HepG2 (cell line): ENCODE measurements around the gene CNR2. TPM values are rescaled to one million over a fixed set of nuclear protein-coding genes. Genes with fewer than 3 reads are reported as not detected.

ENCODE experiments used
- CC2D1A ChIP-seq: sonication (generic); formaldehyde crosslinking; IDR thresholded peaks from 2 replicates; pipeline ENCODE4 v1.8.1; 2023; ENCODE audit warnings: mild to moderate bottlenecking, missing genetic modification reagents
- FOXO1 ChIP-seq: sonication (generic); formaldehyde crosslinking; IDR thresholded peaks from 2 replicates; pipeline ENCODE4 v1.4.0; 2020; ENCODE audit warnings: missing genetic modification reagents
- HBP1 ChIP-seq: IDR thresholded peaks from 2 replicates; pipeline ENCODE4 v1.6.1; 2016; ENCODE audit warnings: low read depth, control low read depth
- HDAC1 ChIP-seq: sonication (generic); formaldehyde crosslinking; IDR thresholded peaks from 2 replicates; pipeline ENCODE4 v1.5.1; 2020; ENCODE audit warnings: mild to moderate bottlenecking, missing genetic modification reagents
- MXD4 ChIP-seq: IDR thresholded peaks from 2 replicates; pipeline ENCODE4 v1.6.1; 2016; ENCODE audit warnings: mild to moderate bottlenecking, missing biosample characterization, missing genetic modification reagents
- NCOA2 ChIP-seq: sonication (generic); formaldehyde crosslinking; IDR thresholded peaks from 2 replicates; pipeline ENCODE4 v1.8.0; 2022; ENCODE audit warnings: inconsistent platforms
- PAF1 ChIP-seq: IDR thresholded peaks from 2 replicates; pipeline ENCODE4 v1.6.1; 2016; ENCODE audit warnings: missing genetic modification reagents, missing compliant biosample characterization
- PHF21A ChIP-seq: sonication (generic); formaldehyde crosslinking; IDR thresholded peaks from 2 replicates; pipeline ENCODE4 v1.5.0; 2020; ENCODE audit warnings: mild to moderate bottlenecking, missing genetic modification reagents
- PREB ChIP-seq: sonication (generic); formaldehyde crosslinking; IDR thresholded peaks from 2 replicates; pipeline ENCODE4 v1.4.0; 2020; ENCODE audit warnings: missing genetic modification reagents
- RCOR2 ChIP-seq: IDR thresholded peaks from 2 replicates; pipeline ENCODE4 v1.6.1; 2016; ENCODE audit warnings: missing biosample characterization, missing genetic modification reagents
- SMARCC2 ChIP-seq: fragments of 450-650 bp; IDR thresholded peaks from 2 replicates; pipeline ENCODE4 v1.6.1; 2017; ENCODE audit warnings: antibody characterized with exemption, mild to moderate bottlenecking
- SPEN ChIP-seq: sonication (generic); formaldehyde crosslinking; IDR thresholded peaks from 2 replicates; pipeline ENCODE4 v1.5.1; 2020; ENCODE audit warnings: low read depth, mild to moderate bottlenecking, missing genetic modification reagents
- TP53 ChIP-seq: sonication (generic); formaldehyde crosslinking; conservative IDR thresholded peaks from 2 replicates; pipeline ENCODE4 v1.4.0; 2020; ENCODE audit warnings: missing genetic modification reagents
- TRIM24 ChIP-seq: sonication (generic); formaldehyde crosslinking; IDR thresholded peaks from 2 replicates; pipeline ENCODE4 v1.8.0; 2022; ENCODE audit warnings: mild to moderate bottlenecking, missing genetic modification reagents
- ZBTB42 ChIP-seq: sonication (generic); formaldehyde crosslinking; IDR thresholded peaks from 2 replicates; pipeline ENCODE4 v1.5.0; 2020; ENCODE audit warnings: mild to moderate bottlenecking, missing genetic modification reagents
- ZBTB46 ChIP-seq: sonication (generic); formaldehyde crosslinking; IDR thresholded peaks from 2 replicates; pipeline ENCODE4 v1.4.0; 2020; ENCODE audit warnings: mild to moderate bottlenecking, missing genetic modification reagents, borderline replicate concordance
- ZKSCAN1 ChIP-seq: fragments of 150-350 bp; IDR thresholded peaks from 2 replicates; pipeline ENCODE4 v1.6.1; 2014; ENCODE audit warnings: low read length
- ZKSCAN8 ChIP-seq: IDR thresholded peaks from 2 replicates; pipeline ENCODE4 v1.6.1; 2016; ENCODE audit warnings: borderline replicate concordance, missing genetic modification reagents, missing compliant biosample characterization
- ZNF138 ChIP-seq: sonication (generic); formaldehyde crosslinking; IDR thresholded peaks from 2 replicates; pipeline ENCODE4 v1.5.0; 2020; ENCODE audit warnings: mild to moderate bottlenecking, low read depth, missing genetic modification reagents
- ZNF160 ChIP-seq: sonication (generic); formaldehyde crosslinking; IDR thresholded peaks from 2 replicates; pipeline ENCODE4 v1.8.0; 2022; ENCODE audit warnings: mild to moderate bottlenecking, inconsistent platforms, missing genetic modification reagents
- ZNF235 ChIP-seq: sonication (generic); formaldehyde crosslinking; IDR thresholded peaks from 2 replicates; pipeline ENCODE4 v1.8.1; 2023; ENCODE audit warnings: mild to moderate bottlenecking, missing genetic modification reagents, borderline replicate concordance
- ZNF30 ChIP-seq: sonication (generic); formaldehyde crosslinking; IDR thresholded peaks from 2 replicates; pipeline ENCODE4 v1.5.0; 2020; ENCODE audit warnings: mild to moderate bottlenecking, missing genetic modification reagents
- ZNF496 ChIP-seq: sonication (generic); formaldehyde crosslinking; IDR thresholded peaks from 2 replicates; pipeline ENCODE4 v1.8.1; 2023; ENCODE audit warnings: mild to moderate bottlenecking, moderate library complexity, missing genetic modification reagents; ENCODE audit not compliant: insufficient replicate concordance
- ZNF501 ChIP-seq: sonication (generic); formaldehyde crosslinking; IDR thresholded peaks from 2 replicates; pipeline ENCODE4 v1.5.1; 2020; ENCODE audit warnings: mild to moderate bottlenecking, moderate library complexity, missing genetic modification reagents
- ZNF558 ChIP-seq: sonication (generic); formaldehyde crosslinking; IDR thresholded peaks from 2 replicates; pipeline ENCODE4 v1.9.0; 2022; ENCODE audit warnings: mild to moderate bottlenecking, missing genetic modification reagents, borderline replicate concordance
- ZNF567 ChIP-seq: sonication (generic); formaldehyde crosslinking; IDR thresholded peaks from 2 replicates; pipeline ENCODE4 v1.8.1; 2023; ENCODE audit warnings: mild to moderate bottlenecking, missing genetic modification reagents, borderline replicate concordance
- ZNF576 ChIP-seq: sonication (generic); formaldehyde crosslinking; IDR thresholded peaks from 2 replicates; pipeline ENCODE4 v1.4.0; 2020; ENCODE audit warnings: mild to moderate bottlenecking, missing genetic modification reagents
- polyA plus RNA-seq, 8 experiments: library from polyadenylated mRNA; depleted of rRNA in 3 of 8; stranded (reverse) in 7 of 8; unstranded in 1 of 8; fragments of >200 nt; fragmentation: Illumina TruSeq in 4 of 8; extraction: Trizol in 4 of 8; gene quantifications; 2 replicates each; pipeline versions ENCODE4 v1.2.1 to v1.2.3, GENCODE V29; 2011 to 2016; ENCODE audit warnings: low read depth in 4 of 8, missing spikeins in 1 of 8, mixed read lengths in 1 of 8; ENCODE audit not compliant: insufficient read depth in 1 of 8
- total RNA-seq, 5 experiments: library from RNA; depleted of rRNA; stranded (reverse); fragments of >200 nt; fragmentation: Illumina TruSeq; extraction: Trizol; gene quantifications; 2 replicates each; pipeline ENCODE4 v1.2.3, GENCODE V29; 2016; ENCODE audit warnings: low read depth in 1 of 5

CNR2 gene
- total and polyA plus RNA-seq, 2 of the 13 experiments (the other 11 are each of a cell fraction or from before 2014, with no cell fraction given) = not detected

- no peak for TF ChIP-seq PAF1
- TF ChIP-seq SPEN (CRISPR knock-in tag) = peak; percentile 78
- 0 out of 2 replicates have a peak, but pooled peaks have one; percentile 68 for TF ChIP-seq MXD4 (CRISPR knock-in tag)
- 0 out of 2 replicates have a peak, but pooled peaks have one; percentile 32 for TF ChIP-seq CC2D1A
- 0 out of 2 replicates have a peak, but pooled peaks have one; percentile 9 for TF ChIP-seq NCOA2 (CRISPR knock-in tag)
- TF ChIP-seq ZNF235 = peak; percentile 77; the same call in 1 of the 2 replicates
- TF ChIP-seq ZNF567 (CRISPR knock-in tag) = peak; percentile 46; the same call in 1 of the 2 replicates
- TF ChIP-seq TP53 (CRISPR knock-in tag) = peak; percentile 92
- peak; percentile 92 for TF ChIP-seq ZNF138
- no peak for TF ChIP-seq TRIM24 (CRISPR knock-in tag)
- TF ChIP-seq RCOR2 (CRISPR knock-in tag) = 0 out of 2 replicates have a peak, but pooled peaks have one; percentile 2
- TF ChIP-seq ZNF30 = 0 out of 2 replicates have a peak, but pooled peaks have one; percentile 20
- TF ChIP-seq PHF21A (CRISPR knock-in tag) = peak; percentile 43; the same call in 1 of the 2 replicates
- no peak for TF ChIP-seq SMARCC2
- TF ChIP-seq ZKSCAN1 = no peak
- TF ChIP-seq ZNF558 = 0 out of 2 replicates have a peak, but pooled peaks have one; percentile 42
- TF ChIP-seq ZNF576 = no peak
- 0 out of 2 replicates have a peak, but pooled peaks have one; percentile 35 for TF ChIP-seq ZBTB42 (CRISPR knock-in tag)
- peak; percentile 84; the same call in 1 of the 2 replicates for TF ChIP-seq HDAC1
- peak; percentile 63; the same call in 1 of the 2 replicates for TF ChIP-seq HBP1
- TF ChIP-seq ZNF496 (CRISPR knock-in tag) = no peak
- TF ChIP-seq ZNF501 = peak; percentile 76; the same call in 1 of the 2 replicates
- no peak for TF ChIP-seq PREB
- no peak for TF ChIP-seq ZBTB46 (CRISPR knock-in tag)
- TF ChIP-seq ZKSCAN8 (CRISPR knock-in tag) = no peak
- TF ChIP-seq ZNF160 (CRISPR knock-in tag) = peak; percentile 43; the same call in 1 of the 2 replicates
- no peak for TF ChIP-seq FOXO1 (CRISPR knock-in tag)
These were observed 87.9 kb downstream of the CNR2 start, which contains the start of gene HMGCL (continued) for GRCh38 chr1:23825076-23825761.
